GM12878 (cell line): Measurements from ENCODE around the gene BLNK. TPM values are rescaled to one million over a fixed set of nuclear protein-coding genes. Genes with fewer than 3 reads are reported as not detected.

Source experiments
- ATAC-seq: fragments of 200-7000 bp; cut with Tn5 transposase; 3 replicates; pipeline ENCODE4 v1.9.1; 2020; ENCODE audit warnings: mild to moderate bottlenecking, moderate library complexity
- BruUV-seq: library from RNA; stranded (reverse); fragments of 400-500 nt; replicated peaks from 2 replicates; lab custom pipeline; 2021; lab: Mats Ljungman, UMichigan
- CTCF ChIA-PET: fragments of 300-600 bp; sonication (Branson Sonifier 250); formaldehyde crosslinking; extraction: SDS; loops from one replicate; lab custom pipeline; 2021; ENCODE audit warnings: inconsistent platforms; lab: Yijun Ruan, JAX
- POLR2A ChIA-PET: fragments of 350-600 bp; formaldehyde crosslinking; extraction: SDS; loops from one replicate; lab custom pipeline; 2021; ENCODE audit warnings: inconsistent platforms; lab: Charles Lee
- RAD21 ChIA-PET: fragments of 300-600 bp; sonication (Branson Sonifier 250); formaldehyde crosslinking; loops from one replicate; lab custom pipeline; 2023; ENCODE audit warnings: antibody characterized with exemption; ENCODE audit not compliant: unreplicated experiment; lab: Charles Lee
- SMC1A ChIA-PET: fragments of 300-600 bp; sonication (Branson Sonifier 250); formaldehyde crosslinking; loops from one replicate; lab custom pipeline; 2023; ENCODE audit not compliant: unreplicated experiment, uncharacterized antibody; lab: Charles Lee
- DNase-seq: peaks from one replicate; pipeline ENCODE4 v3.0.0-alpha.2; 2011; ENCODE audit warnings: low read depth, low spot score
- FAIRE-seq: peaks from 3 replicates; lab custom pipeline; 2011; peaks lifted over from hg19 to GRCh38; lab: Jason Lieb, UNC
- H2AFZ ChIP-seq: 2 replicates; pipeline ENCODE4 v1.6.0; 2011; ENCODE audit warnings: low read depth, low read length, control low read depth; ENCODE audit not compliant: control insufficient read depth
- H3K27ac ChIP-seq: 2 replicates; pipeline ENCODE4 v1.5.1; 2011; ENCODE audit warnings: control low read depth; ENCODE audit not compliant: control insufficient read depth, insufficient read depth
- H3K27me3 ChIP-seq, 2 experiments: replicated peaks in 1 of 2; 2 replicates each; pipeline versions ENCODE4 v1.6.0 to v1.6.1; 2011; ENCODE audit warnings: low read length in 1 of 2; ENCODE audit not compliant: control insufficient read depth in 2 of 2, insufficient read depth in 2 of 2
- H3K36me3 ChIP-seq, 2 experiments: 2 replicates each; pipeline ENCODE4 v1.5.1; 2011; ENCODE audit warnings: low read length in 1 of 2; ENCODE audit not compliant: control insufficient read depth in 2 of 2, insufficient read depth in 2 of 2
- H3K4me1 ChIP-seq: 2 replicates; pipeline ENCODE4 v1.6.1; 2011; ENCODE audit warnings: mild to moderate bottlenecking, low read length, moderate library complexity, mixed read lengths; ENCODE audit not compliant: control insufficient read depth, insufficient read depth
- H3K4me2 ChIP-seq: 2 replicates; pipeline ENCODE4 v1.6.0; 2011; ENCODE audit warnings: control low read depth; ENCODE audit not compliant: control insufficient read depth, insufficient read depth
- H3K4me3 ChIP-seq: fragments of 200-600 bp; sonication (generic); 2 replicates; pipeline ENCODE4 v1.5.1; 2016
- H3K79me2 ChIP-seq: 2 replicates; pipeline ENCODE4 v1.6.0; 2011; ENCODE audit warnings: low read length; ENCODE audit not compliant: control insufficient read depth, insufficient read depth
- H3K9ac ChIP-seq: 2 replicates; pipeline ENCODE4 v1.8.0; 2011; ENCODE audit warnings: low read length, control low read depth, mixed read lengths; ENCODE audit not compliant: control insufficient read depth, insufficient read depth
- H3K9me3 ChIP-seq: replicated peaks from 3 replicates; pipeline ENCODE4 v1.5.1; 2011; ENCODE audit warnings: mild to moderate bottlenecking, low read length; ENCODE audit not compliant: control insufficient read depth, insufficient read depth
- H4K20me1 ChIP-seq: 2 replicates; pipeline ENCODE4 v1.6.0; 2011; ENCODE audit not compliant: control insufficient read depth, insufficient read depth
- BCL11A ChIP-seq: IDR thresholded peaks from 2 replicates; pipeline ENCODE4 v1.6.1; 2011; ENCODE audit warnings: low read depth, low read length
- BHLHE40 ChIP-seq, 2 experiments: fragments of 450-650 bp in 1 of 2; IDR thresholded peaks; 2 replicates each; pipeline ENCODE4 v1.6.1; 2011 to 2017; ENCODE audit warnings: low read depth in 2 of 2, borderline replicate concordance in 1 of 2, improper control_type of control experiment in 1 of 2, low read length in 1 of 2, mild to moderate bottlenecking in 1 of 2
- CHD2 ChIP-seq: IDR thresholded peaks from 2 replicates; pipeline ENCODE4 v1.6.1; 2011; ENCODE audit warnings: low read depth, low read length, improper control_type of control experiment, borderline replicate concordance
- DPF2 ChIP-seq: fragments of 450-650 bp; IDR thresholded peaks from 2 replicates; pipeline ENCODE4 v1.6.1; 2017; ENCODE audit warnings: mild to moderate bottlenecking
- ESRRA ChIP-seq: IDR thresholded peaks from 2 replicates; pipeline ENCODE4 v1.6.1; 2012; ENCODE audit warnings: mild to moderate bottlenecking, low read length, improper control_type of control experiment
- HDAC2 ChIP-seq: fragments of 200-600 bp; sonication (generic); IDR thresholded peaks from 2 replicates; pipeline ENCODE4 v1.6.1; 2017
- JUNB ChIP-seq: IDR thresholded peaks from 2 replicates; pipeline ENCODE4 v1.6.1; 2016; ENCODE audit warnings: antibody characterized with exemption, mild to moderate bottlenecking
- KLF5 ChIP-seq: fragments of 450-650 bp; IDR thresholded peaks from 2 replicates; pipeline ENCODE4 v1.6.1; 2014; ENCODE audit warnings: mild to moderate bottlenecking; ENCODE audit not compliant: partially characterized antibody
- MAX ChIP-seq: IDR thresholded peaks from 2 replicates; pipeline ENCODE4 v1.6.1; 2012; ENCODE audit warnings: low read depth, low read length, improper control_type of control experiment
- MEF2A ChIP-seq: IDR thresholded peaks from 2 replicates; pipeline ENCODE4 v1.6.1; 2011; ENCODE audit warnings: low read depth, mild to moderate bottlenecking, low read length, moderate library complexity; ENCODE audit not compliant: insufficient read depth
- POLR2A ChIP-seq: IDR thresholded peaks from 2 replicates; pipeline ENCODE4 v1.6.1; 2011; ENCODE audit warnings: low read depth, mild to moderate bottlenecking, low read length
- POLR2AphosphoS5 ChIP-seq: IDR thresholded peaks from 2 replicates; pipeline ENCODE4 v1.6.1; 2011; ENCODE audit warnings: mild to moderate bottlenecking, low read length, inconsistent platforms
- SPI1 ChIP-seq: IDR thresholded peaks from 2 replicates; pipeline ENCODE4 v1.6.1; 2011; ENCODE audit warnings: low read depth, mild to moderate bottlenecking, low read length, moderate library complexity, borderline replicate concordance; ENCODE audit not compliant: insufficient read depth
- SREBF2 ChIP-seq: IDR thresholded peaks from 2 replicates; pipeline ENCODE4 v1.6.1; 2012; ENCODE audit warnings: mild to moderate bottlenecking, low read length
- TCF12 ChIP-seq: IDR thresholded peaks from 2 replicates; pipeline ENCODE4 v1.6.1; 2011; ENCODE audit warnings: low read depth, mild to moderate bottlenecking, low read length
- WGBS: methylation state at CpG from one replicate; pipeline ENCODE4 v1.1.6; 2016; ENCODE audit warnings: low lambda C conversion rate; ENCODE audit not compliant: insufficient replicate concordance, insufficient coverage; ENCODE audit errors: missing lambda C conversion rate; 5-methylcytosine and 5-hydroxymethylcytosine counted together
- in situ Hi-C: fragments of 300-500 bp; cut with MboI; formaldehyde crosslinking; loops from 9 replicates; pipeline ENCODE4 v1.14.3; 2018; ENCODE audit warnings: mixed read lengths
- intact Hi-C: fragments of 100-400 bp; cut with micrococcal nuclease; formaldehyde crosslinking; loops from one replicate; pipeline ENCODE4 v1.14.2; 2022; ENCODE audit not compliant: unreplicated experiment
- polyA plus RNA-seq, 11 experiments: library from polyadenylated mRNA; depleted of rRNA in 4 of 11; unstranded in 6 of 11; stranded (reverse) in 5 of 11; fragments of >200 nt; fragmentation: Nextera tagmentation in 4 of 11; fragmentation: Illumina TruSeq in 1 of 11; extraction: Ambion mirVana in 4 of 11; extraction: Trizol in 1 of 11; gene quantifications; 1 replicate in 1 of 11; 2 replicates in 10 of 11; pipeline versions ENCODE4 v1.2.1 to v1.2.3, GENCODE V29; 2011 to 2016; ENCODE audit warnings: inconsistent platforms in 2 of 11, missing spikeins in 2 of 11, low read depth in 1 of 11
- total RNA-seq, 4 experiments: library from RNA; depleted of rRNA in 3 of 4; stranded (reverse); fragments of >200 nt in 3 of 4; fragmentation: Illumina TruSeq in 1 of 4; extraction: Trizol in 1 of 4; gene quantifications; 2 replicates each; pipeline versions ENCODE4 v1.2.1 to v1.2.3, GENCODE V29; 2013 to 2021
- TF ChIP-seq, protein P1 (sequence below): fragments of 150-350 bp; IDR thresholded peaks from 2 replicates; pipeline ENCODE4 v1.6.1; 2016; ENCODE audit warnings: low read depth, low read length
- TF ChIP-seq, protein P2 (sequence below): IDR thresholded peaks from 2 replicates; pipeline ENCODE4 v1.6.1; 2012; ENCODE audit warnings: improper control_type of control experiment, low read depth, low read length; ENCODE audit not compliant: insufficient replicate concordance

The BLNK gene
- total and polyA plus RNA-seq, 10 of the 15 experiments (the other 5 are each of a cell fraction or from before 2014, with no cell fraction given), result 79.5 to 201 (median 139) TPM

DNA sequence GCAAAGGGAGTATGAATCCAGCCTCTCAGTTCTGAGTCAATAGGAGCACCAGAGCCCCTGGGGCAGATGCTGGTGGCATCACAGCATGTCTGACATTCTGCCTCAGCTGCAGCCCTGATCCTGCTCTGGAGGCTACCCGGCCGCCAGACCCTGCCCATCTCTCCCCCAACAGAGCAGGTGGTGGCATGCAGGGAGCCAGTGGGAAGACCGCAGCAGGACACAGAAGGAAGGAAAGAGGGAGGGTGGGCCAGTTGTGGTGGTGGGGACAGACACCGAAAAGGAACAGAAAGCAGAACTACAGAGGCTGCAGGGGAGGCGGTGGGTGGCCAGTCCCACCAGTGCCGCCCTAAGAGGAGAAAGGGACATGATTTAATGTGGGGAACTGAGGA, 35.3 kb downstream of the BLNK start:
- no TSS peak for BruUV-seq
- H3K4me1 ChIP-seq, result peaks cover 37% of the 10 kb centered on the region
- ChIA-PET POLR2A (interaction anchor here (1.0 to 4.4 kb wide), 4 partner anchors 21 to 34 kb away, joined by 3 to 21 read pairs (median 12); no protein-coding TSS in a partner anchor), CTCF (interaction anchor here (0.8 to 23.4 kb wide), 3 partner anchors 13 to 59 kb away, joined by 3 to 790 read pairs (median 219); partner anchors contain the start of gene BLNK), RAD21 (interaction anchor here (0.8 to 14.2 kb wide), 2 partner anchors 15 to 57 kb away, joined by 3 to 428 read pairs; no protein-coding TSS in a partner anchor), SMC1A (interaction anchor here (1.5 to 12.1 kb wide), 3 partner anchors 26 to 66 kb away, joined by 4 to 424 read pairs (median 13); no protein-coding TSS in a partner anchor)
- no peak overlapping the region for H2AFZ ChIP-seq
- WGBS, result 32% methylated on average over 6 of the region's 6 CpGs
- peaks cover 37 to 61% of the 10 kb centered on the region in 2 experiments for H3K36me3 ChIP-seq
- H3K4me3 ChIP-seq, result no peak overlapping the region; the same call in 1 of the 2 replicates
- H3K27me3 ChIP-seq, result no peaks in the 10 kb centered on the region
- DNase-seq (no peak), ATAC-seq (peak; percentile 66), FAIRE-seq (no peak)
- peaks cover 51% of the 10 kb centered on the region for H3K79me2 ChIP-seq
- H4K20me1 ChIP-seq, result no peaks in the 10 kb centered on the region
- no peak overlapping the region for H3K9ac ChIP-seq
- intact Hi-C loops, result no loop called here
- in situ Hi-C loops, result no loop called here
- peak overlapping the region; percentile 45; the same call in 1 of the 2 replicates for H3K27ac ChIP-seq
- H3K4me2 ChIP-seq, result no peak overlapping the region; the same call in 1 of the 2 replicates
- no peaks in the 10 kb centered on the region for H3K9me3 ChIP-seq
- TF ChIP-seq MEF2A, result no peak
- TF ChIP-seq BHLHE40 (IDR thresholded peaks at IDR 0.05; ENCODE audit: borderline replicate concordance in 1 of 2, low read depth in 2 of 2, low read length in 1 of 2), result no peak
- TF ChIP-seq POLR2A, result no peak
- no peak for TF ChIP-seq ESRRA
- TF ChIP-seq JUNB, result no peak
- TF ChIP-seq POLR2AphosphoS5, result no peak
- TF ChIP-seq, protein P1, sequence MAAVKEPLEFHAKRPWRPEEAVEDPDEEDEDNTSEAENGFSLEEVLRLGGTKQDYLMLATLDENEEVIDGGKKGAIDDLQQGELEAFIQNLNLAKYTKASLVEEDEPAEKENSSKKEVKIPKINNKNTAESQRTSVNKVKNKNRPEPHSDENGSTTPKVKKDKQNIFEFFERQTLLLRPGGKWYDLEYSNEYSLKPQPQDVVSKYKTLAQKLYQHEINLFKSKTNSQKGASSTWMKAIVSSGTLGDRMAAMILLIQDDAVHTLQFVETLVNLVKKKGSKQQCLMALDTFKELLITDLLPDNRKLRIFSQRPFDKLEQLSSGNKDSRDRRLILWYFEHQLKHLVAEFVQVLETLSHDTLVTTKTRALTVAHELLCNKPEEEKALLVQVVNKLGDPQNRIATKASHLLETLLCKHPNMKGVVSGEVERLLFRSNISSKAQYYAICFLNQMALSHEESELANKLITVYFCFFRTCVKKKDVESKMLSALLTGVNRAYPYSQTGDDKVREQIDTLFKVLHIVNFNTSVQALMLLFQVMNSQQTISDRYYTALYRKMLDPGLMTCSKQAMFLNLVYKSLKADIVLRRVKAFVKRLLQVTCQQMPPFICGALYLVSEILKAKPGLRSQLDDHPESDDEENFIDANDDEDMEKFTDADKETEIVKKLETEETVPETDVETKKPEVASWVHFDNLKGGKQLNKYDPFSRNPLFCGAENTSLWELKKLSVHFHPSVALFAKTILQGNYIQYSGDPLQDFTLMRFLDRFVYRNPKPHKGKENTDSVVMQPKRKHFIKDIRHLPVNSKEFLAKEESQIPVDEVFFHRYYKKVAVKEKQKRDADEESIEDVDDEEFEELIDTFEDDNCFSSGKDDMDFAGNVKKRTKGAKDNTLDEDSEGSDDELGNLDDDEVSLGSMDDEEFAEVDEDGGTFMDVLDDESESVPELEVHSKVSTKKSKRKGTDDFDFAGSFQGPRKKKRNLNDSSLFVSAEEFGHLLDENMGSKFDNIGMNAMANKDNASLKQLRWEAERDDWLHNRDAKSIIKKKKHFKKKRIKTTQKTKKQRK, result no peak
- TF ChIP-seq KLF5, result no peak
- TF ChIP-seq BCL11A, result no peak
- no peak for TF ChIP-seq HDAC2
- no peak for TF ChIP-seq CHD2
- TF ChIP-seq TCF12, result no peak
- TF ChIP-seq MAX, result no peak
- TF ChIP-seq SPI1, result peak; percentile 8; the same call in 1 of the 2 replicates
- TF ChIP-seq SREBF2, result no peak
- TF ChIP-seq, protein P2, sequence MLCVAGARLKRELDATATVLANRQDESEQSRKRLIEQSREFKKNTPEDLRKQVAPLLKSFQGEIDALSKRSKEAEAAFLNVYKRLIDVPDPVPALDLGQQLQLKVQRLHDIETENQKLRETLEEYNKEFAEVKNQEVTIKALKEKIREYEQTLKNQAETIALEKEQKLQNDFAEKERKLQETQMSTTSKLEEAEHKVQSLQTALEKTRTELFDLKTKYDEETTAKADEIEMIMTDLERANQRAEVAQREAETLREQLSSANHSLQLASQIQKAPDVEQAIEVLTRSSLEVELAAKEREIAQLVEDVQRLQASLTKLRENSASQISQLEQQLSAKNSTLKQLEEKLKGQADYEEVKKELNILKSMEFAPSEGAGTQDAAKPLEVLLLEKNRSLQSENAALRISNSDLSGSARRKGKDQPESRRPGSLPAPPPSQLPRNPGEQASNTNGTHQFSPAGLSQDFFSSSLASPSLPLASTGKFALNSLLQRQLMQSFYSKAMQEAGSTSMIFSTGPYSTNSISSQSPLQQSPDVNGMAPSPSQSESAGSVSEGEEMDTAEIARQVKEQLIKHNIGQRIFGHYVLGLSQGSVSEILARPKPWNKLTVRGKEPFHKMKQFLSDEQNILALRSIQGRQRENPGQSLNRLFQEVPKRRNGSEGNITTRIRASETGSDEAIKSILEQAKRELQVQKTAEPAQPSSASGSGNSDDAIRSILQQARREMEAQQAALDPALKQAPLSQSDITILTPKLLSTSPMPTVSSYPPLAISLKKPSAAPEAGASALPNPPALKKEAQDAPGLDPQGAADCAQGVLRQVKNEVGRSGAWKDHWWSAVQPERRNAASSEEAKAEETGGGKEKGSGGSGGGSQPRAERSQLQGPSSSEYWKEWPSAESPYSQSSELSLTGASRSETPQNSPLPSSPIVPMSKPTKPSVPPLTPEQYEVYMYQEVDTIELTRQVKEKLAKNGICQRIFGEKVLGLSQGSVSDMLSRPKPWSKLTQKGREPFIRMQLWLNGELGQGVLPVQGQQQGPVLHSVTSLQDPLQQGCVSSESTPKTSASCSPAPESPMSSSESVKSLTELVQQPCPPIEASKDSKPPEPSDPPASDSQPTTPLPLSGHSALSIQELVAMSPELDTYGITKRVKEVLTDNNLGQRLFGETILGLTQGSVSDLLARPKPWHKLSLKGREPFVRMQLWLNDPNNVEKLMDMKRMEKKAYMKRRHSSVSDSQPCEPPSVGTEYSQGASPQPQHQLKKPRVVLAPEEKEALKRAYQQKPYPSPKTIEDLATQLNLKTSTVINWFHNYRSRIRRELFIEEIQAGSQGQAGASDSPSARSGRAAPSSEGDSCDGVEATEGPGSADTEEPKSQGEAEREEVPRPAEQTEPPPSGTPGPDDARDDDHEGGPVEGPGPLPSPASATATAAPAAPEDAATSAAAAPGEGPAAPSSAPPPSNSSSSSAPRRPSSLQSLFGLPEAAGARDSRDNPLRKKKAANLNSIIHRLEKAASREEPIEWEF, result no peak
- no peak for TF ChIP-seq DPF2
